ELF-1 (cell line): ENCODE results near the gene ZNF485.
"Not testable (repeated sequence)": the region's sequence is repeated elsewhere in the genome, so short reads cannot be mapped to it uniquely, and the experiment has no call there.

Experiments
- DNase-seq: peaks from one replicate; pipeline ENCODE4 v3.0.0-alpha.2; 2016; ENCODE audit warnings: low read depth, low spot score

ZNF485 gene

GRCh38 chr10:43605850-43606322, 352 bp upstream of the ZNF485 start:
- DNase-seq = no peak

DNA sequence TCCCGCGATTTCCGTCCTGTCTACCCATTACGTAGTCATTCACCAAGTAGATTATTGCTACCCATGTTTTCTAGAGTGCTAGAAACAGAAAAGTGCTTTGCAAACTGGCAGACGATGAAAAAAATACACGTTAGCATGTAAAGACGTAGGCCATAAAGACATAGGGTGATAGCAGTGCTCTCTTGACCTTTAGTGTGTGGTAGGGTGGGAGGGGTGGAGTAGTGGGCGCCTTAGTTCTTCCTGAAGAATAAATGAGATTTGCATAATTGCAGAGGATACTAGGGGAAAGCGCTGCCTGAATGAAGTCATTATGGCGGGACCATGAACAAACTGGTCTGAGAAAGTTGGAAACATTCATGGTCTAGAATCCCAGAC, 948 bp downstream of the ZNF485 start:
- no peak for DNase-seq

- no peak for DNase-seq
Observed at GRCh38 chr10:43610636-43611035, 4.4 kb downstream of the ZNF485 start.

DNA sequence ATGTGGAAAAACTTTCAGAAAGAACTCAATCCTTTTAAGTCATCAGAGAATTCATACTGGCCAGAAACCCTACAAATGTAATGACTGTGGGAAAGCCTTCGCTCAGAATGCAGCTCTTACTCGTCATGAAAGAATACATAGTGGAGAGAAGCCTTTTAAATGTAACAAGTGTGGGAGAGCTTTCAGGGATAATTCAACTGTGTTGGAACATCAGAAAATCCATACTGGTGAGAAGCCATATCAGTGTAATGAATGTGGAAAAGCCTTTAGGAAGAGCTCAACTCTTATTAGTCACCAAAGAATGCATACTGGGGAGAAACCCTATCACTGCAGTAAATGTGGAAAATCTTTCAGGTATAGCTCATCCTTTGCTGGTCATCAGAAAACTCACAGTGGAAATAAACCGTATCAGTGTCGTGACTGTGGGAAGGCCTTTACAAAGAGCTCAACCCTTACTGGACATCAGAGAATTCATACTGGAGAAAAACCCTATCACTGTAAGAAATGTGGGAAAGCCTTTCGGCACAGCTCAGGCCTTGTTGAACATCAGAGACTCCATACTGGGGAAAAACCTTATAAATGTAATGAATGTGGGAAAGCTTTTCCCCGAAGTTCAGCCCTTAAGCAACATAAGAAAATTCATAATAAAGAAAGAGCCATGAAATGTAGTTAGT, 10.6 kb downstream of the ZNF485 start:
- DNase-seq = no peak

GRCh38 chr10:43619368-43619767, 13.1 kb downstream of the ZNF485 start:
- DNase-seq = no peak

DNA sequence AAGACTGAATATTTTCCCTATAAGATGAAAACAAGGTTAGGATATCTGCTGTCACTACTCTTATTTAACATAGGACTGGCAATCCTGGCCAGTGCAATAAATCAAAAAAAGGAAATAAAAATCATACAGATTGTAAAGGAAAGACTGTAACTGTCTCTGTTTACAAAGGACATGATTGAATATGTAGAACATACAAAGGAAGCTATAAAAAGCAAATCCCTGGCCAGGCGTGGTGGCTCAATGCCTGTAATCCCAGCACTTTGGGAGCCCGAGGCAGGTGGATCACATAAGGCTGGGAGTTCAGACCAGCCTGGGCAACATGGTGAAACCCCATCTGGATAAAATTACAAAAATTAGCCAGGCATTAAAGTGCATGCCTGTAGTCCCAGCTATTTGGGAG, 15.8 kb downstream of the ZNF485 start:
- DNase-seq = no peak

DNA sequence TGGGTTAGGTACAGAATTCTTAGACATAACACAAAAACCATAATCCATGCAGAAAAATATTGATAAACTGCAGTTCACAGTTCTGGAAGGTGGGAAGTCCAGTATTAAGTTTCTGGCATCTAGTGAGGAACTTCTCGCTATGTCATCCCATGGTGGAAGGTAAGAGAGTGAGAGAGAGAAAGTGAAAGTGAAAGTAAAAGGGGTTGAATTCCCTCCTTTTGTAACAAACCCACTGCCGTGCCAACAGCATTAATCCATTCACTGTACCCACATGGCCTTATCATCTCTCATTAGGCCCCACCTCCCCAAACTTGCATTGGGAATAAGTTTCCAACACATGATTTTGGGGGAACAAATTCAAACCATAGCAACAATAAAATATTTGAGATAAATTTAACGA, 17.1 kb downstream of the ZNF485 start:
- DNase-seq = no peak

- no peak for DNase-seq
Observed at GRCh38 chr10:43627942-43628341, 21.7 kb downstream of the ZNF485 start.

- peak; percentile 53 for DNase-seq
Observed at GRCh38 chr10:43628956-43629355, 22.7 kb downstream of the ZNF485 start.

DNA sequence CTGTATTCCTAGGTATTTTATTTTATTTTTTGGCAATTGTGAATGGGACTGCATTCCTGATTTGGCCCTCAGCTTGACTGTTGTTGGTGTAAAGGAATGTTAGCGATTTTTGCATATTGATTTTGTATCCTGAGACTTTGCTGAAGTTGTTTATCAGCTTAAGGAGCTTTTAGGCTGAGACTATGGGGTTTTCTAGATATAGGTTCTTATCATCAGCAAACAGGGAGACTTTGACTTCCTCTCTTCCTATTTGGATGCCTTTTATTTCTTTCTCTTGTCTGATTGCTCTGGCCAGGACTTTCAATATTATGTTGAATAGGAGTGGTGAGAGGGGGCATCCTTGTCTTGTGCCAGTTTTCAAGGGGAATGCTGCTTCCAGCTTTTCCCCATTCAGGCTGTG, 29.6 kb downstream of the ZNF485 start:
- not testable (repeated sequence) for DNase-seq

- no peak for DNase-seq
Observed at GRCh38 chr10:43640603-43641002, 34.4 kb downstream of the ZNF485 start.

- no peak for DNase-seq
Observed at GRCh38 chr10:43644252-43644651, 38.0 kb downstream of the ZNF485 start.

- DNase-seq = no peak
Observed at GRCh38 chr10:43645866-43646265, 39.6 kb downstream of the ZNF485 start.

DNA sequence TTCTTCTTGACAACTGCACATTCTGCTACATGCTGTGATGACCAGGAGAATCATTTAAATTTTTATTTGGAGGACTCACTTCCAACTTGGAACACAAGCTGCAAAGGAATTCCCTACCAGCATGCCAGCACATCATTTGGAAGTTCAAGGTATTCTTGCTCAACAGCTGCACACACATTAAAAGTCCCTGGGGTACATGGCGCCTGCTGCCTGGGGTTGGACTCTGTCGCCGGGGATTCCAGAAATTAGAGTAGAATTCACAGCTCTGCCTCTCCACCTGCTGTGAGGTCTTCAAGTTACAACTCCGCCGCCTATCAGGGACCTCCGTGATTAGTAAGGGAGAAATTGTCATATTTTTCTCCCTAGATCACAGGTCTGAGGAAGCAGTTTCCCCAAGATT, 41.3 kb downstream of the ZNF485 start:
- DNase-seq = no peak

DNA sequence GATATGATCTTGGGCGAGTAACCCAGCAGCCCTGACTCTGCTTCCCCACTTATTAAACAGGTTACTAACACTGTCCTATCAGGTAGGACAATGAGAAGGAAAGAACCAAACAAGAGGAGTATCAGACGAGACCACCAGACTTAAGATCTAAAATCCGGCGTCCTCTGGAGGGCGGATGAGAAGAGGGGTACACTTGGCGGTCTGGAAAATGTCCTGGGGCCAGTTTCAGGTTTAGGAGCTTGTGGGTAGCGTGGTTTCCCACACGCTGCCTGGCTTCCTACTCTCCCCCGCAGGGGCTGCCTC, 41.8 kb downstream of the ZNF485 start:
- no peak for DNase-seq

GRCh38 chr10:43648398-43649184, 42.4 kb downstream of the ZNF485 start, which contains the start of gene ZNF32:
Gene ZNF32 (minus strand): TSS chr10:43648881. CDS start chr10:43646133, 2,748 bp downstream.
- peak; percentile 90 for DNase-seq

DNA sequence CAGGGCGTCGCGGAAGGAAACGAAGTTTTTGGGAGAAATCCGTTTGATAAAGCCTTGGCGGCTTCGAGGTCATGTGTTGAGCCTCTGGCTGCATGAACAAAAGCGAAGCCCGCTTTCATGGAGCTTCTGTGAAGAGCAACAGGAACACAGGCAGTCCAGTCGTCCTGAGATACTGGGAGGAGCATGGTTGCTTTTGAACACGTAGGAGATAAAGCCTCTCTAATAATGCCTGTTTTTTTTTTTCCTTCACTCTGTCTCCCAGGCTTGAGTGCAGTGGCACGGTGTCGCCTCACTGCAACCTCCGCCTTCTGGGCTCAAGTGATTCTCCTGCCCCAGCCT, 42.9 kb downstream of the ZNF485 start:
- DNase-seq = no peak

DNA sequence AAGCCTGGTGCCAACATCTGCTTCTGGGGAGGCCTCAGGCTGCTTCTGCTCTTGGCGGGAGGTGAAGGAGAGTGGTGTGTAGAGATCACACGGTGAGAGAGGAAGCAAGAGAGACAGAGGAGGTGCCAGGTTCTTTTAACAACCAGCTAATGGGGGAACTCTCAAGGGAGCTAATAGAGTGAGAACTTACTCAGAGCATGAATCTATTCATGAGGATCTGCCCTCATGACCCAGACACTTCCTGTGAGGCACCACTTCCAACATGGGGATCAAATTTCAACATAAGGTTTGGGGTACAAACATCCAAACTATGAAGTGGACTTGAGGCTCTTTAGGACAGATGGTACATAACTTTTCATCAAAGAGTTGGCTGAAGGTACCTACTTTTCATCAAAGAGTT, 47.5 kb downstream of the ZNF485 start:
- no peak for DNase-seq

DNA sequence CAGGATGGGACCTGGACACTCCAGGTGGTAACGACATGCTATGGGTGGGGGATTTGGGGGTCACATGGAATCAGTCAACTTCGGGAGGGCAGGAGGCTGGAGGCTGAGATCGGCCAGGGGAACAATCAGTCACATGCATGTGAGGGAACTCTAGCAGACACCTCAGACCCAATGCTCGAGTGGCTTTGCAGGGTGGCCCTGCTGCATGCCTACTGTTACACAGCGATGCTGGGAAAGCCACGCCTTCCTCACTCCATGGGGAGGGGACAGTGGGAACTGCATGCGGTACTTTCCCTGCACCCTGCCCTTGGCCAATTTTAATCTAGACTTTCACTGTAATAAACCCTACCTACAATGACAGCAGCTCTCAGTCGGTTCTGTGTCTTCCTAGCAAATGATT, 49.1 kb downstream of the ZNF485 start:
- DNase-seq = no peak

GRCh38 chr10:43658227-43658626, 52.0 kb downstream of the ZNF485 start:
- no peak for DNase-seq

- no peak for DNase-seq
Observed at GRCh38 chr10:43665054-43665453, 58.8 kb downstream of the ZNF485 start.

GRCh38 chr10:43666552-43666951, 60.3 kb downstream of the ZNF485 start:
- no peak for DNase-seq

DNA sequence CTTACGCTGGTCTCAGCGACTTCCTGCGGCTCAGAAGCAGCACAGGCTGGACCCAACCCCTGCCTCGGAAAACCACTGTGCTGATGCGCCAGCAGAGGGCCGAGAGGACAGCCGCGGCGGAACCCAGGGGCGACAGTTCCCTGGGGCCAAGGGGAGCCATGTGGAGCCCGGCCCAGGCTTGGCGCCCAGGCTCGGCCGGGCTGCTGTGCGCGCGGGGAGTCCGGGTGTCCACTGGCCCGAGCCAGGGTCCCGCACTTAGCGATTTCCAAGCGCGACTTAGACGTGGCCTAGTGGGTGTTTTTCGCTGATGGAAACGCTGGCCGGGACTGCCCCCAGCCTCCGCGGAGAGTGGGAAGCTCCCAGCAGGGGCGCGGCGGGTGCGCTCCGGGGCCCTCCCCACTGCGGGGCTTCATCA, 61.1 kb downstream of the ZNF485 start:
- peak; percentile 71 for DNase-seq
